Measurements from ENCODE around the gene BAD. TPM values are rescaled to one million over a fixed set of nuclear protein-coding genes. Genes with fewer than 3 reads are reported as not detected.

The BAD gene
- total and polyA plus RNA-seq, 2 of the 13 experiments (the other 11 are each of a cell fraction or from before 2014, with no cell fraction given) = 17.9 to 28.5 TPM

- TF ChIP-seq ZNF136 (CRISPR knock-in tag; IDR thresholded peaks at IDR 0.05; ENCODE audit: low read depth) (no peak), ZNF687 (CRISPR knock-in tag; IDR thresholded peaks at IDR 0.05) (peak; percentile 31; the same call in 1 of the 2 replicates), PCBP1 (IDR thresholded peaks at IDR 0.05; ENCODE audit: borderline replicate concordance, low read depth, low read length) (no peak), ZFX (CRISPR knock-in tag; IDR thresholded peaks at IDR 0.05; ENCODE audit: low read depth) (peak; percentile 27; the same call in 1 of the 2 replicates), ZNF605 (CRISPR knock-in tag; IDR thresholded peaks at IDR 0.05) (0 out of 2 replicates have a peak, but pooled peaks have one; percentile 8), CEBPB (IDR thresholded peaks at IDR 0.05; ENCODE audit: borderline replicate concordance, low read depth, low read length) (peak; percentile 83)
- TF ChIP-seq, protein P1, sequence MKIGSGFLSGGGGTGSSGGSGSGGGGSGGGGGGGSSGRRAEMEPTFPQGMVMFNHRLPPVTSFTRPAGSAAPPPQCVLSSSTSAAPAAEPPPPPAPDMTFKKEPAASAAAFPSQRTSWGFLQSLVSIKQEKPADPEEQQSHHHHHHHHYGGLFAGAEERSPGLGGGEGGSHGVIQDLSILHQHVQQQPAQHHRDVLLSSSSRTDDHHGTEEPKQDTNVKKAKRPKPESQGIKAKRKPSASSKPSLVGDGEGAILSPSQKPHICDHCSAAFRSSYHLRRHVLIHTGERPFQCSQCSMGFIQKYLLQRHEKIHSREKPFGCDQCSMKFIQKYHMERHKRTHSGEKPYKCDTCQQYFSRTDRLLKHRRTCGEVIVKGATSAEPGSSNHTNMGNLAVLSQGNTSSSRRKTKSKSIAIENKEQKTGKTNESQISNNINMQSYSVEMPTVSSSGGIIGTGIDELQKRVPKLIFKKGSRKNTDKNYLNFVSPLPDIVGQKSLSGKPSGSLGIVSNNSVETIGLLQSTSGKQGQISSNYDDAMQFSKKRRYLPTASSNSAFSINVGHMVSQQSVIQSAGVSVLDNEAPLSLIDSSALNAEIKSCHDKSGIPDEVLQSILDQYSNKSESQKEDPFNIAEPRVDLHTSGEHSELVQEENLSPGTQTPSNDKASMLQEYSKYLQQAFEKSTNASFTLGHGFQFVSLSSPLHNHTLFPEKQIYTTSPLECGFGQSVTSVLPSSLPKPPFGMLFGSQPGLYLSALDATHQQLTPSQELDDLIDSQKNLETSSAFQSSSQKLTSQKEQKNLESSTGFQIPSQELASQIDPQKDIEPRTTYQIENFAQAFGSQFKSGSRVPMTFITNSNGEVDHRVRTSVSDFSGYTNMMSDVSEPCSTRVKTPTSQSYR (CRISPR knock-in tag; IDR thresholded peaks at IDR 0.05; ENCODE audit: borderline replicate concordance) = 0 out of 2 replicates have a peak, but pooled peaks have one; percentile 12
Measured at GRCh38 chr11:64318766-64319761, 34.6 kb upstream of the BAD start (continued).
